GM10248 (cell line): ENCODE data around the gene ZDHHC14.

Source experiments
- CTCF ChIA-PET: fragments of 300-600 bp; sonication (Branson Sonifier 250); formaldehyde crosslinking; extraction: SDS; loops from one replicate; lab custom pipeline; 2021; ENCODE audit warnings: antibody characterized with exemption; lab: Yijun Ruan, JAX
- POLR2A ChIA-PET: fragments of 350-650 bp; sonication (Branson Sonifier 250); formaldehyde crosslinking; extraction: SDS; loops from one replicate; lab custom pipeline; 2020; ENCODE audit warnings: antibody characterized with exemption; lab: Yijun Ruan, JAX
- DNase-seq: peaks from one replicate; pipeline ENCODE4 v3.0.0; 2012; ENCODE audit errors: extremely low spot score
- TF ChIP-seq, protein P1 (sequence below): IDR thresholded peaks from 2 replicates; pipeline ENCODE4 v1.5.1; 2012; ENCODE audit warnings: mild to moderate bottlenecking, low read depth; ENCODE audit errors: extremely low read depth, missing control alignments, control extremely low read depth

Gene ZDHHC14

DNA sequence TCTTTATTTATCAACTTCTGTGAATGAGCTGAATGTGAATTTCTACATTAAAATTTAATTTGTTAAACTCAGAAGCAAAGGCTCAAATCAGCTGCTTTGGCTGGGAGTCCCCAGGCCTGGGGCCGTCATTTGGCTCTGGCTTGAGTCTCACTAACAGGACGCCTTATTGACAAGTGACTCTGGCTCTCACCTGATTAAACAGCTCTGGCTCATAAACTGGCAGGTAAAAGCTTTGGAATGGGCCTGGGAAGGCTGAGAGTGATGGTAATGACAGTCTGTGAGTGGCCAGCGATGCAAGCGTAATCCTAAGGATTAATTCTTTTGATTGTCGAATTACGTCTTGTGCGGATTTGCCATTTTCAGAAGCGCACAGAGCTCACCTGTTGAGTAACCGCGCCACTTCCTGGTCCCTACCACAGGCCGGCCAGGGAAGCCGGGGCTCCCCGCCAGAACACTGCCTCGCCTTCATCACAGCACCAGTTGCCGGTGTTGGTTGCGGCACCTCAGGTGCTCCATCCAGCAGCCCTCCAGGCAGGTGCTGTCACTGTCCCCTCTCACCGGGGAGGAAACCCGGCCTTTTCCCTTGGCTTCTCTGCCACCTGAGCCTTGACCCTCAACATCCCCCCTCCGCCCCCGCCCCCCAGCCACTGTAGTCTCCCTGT, 110.7 kb downstream of the ZDHHC14 start:
- TF ChIP-seq, protein P1, sequence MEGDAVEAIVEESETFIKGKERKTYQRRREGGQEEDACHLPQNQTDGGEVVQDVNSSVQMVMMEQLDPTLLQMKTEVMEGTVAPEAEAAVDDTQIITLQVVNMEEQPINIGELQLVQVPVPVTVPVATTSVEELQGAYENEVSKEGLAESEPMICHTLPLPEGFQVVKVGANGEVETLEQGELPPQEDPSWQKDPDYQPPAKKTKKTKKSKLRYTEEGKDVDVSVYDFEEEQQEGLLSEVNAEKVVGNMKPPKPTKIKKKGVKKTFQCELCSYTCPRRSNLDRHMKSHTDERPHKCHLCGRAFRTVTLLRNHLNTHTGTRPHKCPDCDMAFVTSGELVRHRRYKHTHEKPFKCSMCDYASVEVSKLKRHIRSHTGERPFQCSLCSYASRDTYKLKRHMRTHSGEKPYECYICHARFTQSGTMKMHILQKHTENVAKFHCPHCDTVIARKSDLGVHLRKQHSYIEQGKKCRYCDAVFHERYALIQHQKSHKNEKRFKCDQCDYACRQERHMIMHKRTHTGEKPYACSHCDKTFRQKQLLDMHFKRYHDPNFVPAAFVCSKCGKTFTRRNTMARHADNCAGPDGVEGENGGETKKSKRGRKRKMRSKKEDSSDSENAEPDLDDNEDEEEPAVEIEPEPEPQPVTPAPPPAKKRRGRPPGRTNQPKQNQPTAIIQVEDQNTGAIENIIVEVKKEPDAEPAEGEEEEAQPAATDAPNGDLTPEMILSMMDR: no peak
- CTCF ChIA-PET: interaction anchor here (1.8 kb wide), 1 partner anchor 9 kb away, joined by 4 read pairs; no protein-coding TSS in a partner anchor
- POLR2A ChIA-PET: no interaction called here
- no peak for DNase-seq

DNA sequence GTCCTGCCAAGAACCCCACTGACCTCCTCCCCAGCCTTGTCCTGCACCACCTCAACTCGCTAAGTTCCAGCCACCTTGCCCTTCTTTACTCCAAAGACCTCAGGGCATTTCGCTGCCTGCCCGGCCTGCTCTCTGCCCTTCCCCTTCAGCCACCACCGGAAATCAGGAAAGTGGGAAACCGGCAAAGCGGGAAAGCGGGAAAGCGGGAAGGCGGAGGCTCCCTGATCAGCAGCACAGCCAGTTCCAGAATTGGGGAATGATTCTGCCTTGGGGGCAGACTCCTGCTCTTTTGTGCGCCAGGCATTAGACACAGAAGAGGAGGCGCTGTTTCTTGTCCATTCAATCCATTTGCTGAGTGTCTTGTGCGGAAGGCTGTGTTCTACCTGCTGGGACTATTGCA, 111.3 kb downstream of the ZDHHC14 start:
- DNase-seq: no peak
- CTCF ChIA-PET: interaction anchor here (1.8 kb wide), 1 partner anchor 8 kb away, joined by 4 read pairs; no protein-coding TSS in a partner anchor
- TF ChIP-seq, protein P1: no peak
- POLR2A ChIA-PET: no interaction called here

DNA sequence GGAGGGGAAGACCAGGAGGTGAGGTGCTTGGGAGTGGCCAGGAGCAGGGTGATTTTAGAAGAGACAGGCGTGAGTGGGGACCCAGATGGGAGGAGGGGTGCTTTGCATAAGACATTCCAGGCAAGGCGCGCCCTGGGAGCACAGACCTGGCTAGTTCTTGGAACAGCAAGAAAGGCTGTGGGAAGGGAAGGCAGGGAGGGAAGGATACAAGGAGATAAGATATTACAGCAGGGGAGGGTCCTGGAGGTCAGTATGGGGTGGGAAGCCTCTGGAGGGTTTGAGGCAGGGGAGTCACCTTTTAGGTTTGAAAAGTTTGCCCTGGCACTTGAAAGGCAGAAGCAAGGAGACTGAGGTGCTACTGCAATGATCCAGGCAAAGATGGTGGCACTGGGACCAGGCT, 111.8 kb downstream of the ZDHHC14 start:
- POLR2A ChIA-PET: no interaction called here
- TF ChIP-seq, protein P1: no peak

DNA sequence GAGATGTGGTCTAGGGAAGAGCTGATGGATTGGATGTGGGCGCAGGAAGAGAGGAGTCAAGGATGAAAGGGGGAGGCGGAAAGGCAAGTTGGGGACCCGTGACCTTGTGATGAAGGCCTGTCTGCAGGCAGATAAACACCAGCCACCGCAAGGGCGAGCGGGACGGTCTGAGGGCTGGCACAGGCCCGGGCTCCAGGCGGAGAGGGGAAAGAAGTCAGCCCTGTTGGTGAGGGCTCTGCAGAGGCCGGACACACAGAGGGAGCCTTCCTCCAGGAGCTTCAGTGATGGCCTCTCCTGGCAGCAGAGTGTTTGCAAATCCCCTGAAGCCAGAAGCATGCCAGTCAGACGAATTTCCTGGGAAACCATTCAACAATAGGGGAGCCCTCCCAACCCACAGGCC, 112.2 kb downstream of the ZDHHC14 start:
- TF ChIP-seq, protein P1: no peak
- ChIA-PET CTCF (no interaction called here), POLR2A (no interaction called here)
- DNase-seq: no peak

More for the DNA sequence above, 111.8 kb downstream of the ZDHHC14 start:
- CTCF ChIA-PET: no interaction called here
- no peak for DNase-seq

DNA sequence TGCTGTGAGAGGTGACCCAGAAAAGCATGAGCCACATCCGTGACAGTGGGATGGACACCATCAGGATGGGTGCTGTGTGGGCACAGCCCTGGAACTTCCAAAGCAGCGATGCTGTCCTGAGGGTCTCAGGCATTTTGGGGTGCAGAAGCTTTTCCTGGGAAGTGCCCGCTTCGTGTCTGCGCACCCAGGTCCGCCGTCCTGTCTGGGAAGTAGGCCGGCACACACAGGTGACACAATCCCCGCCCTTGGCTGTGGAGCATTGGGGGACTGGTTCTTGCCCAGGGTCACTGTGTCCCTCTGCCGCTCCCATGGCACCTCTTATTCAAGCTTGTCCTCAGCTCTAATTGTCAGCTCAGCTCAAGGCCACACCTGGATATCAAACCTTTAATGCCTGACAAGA, 112.6 kb downstream of the ZDHHC14 start:
- no peak for DNase-seq
- POLR2A ChIA-PET: interaction anchor here (0.6 kb wide), 1 partner anchor 1800 kb away, joined by 4 read pairs; no protein-coding TSS in a partner anchor
- CTCF ChIA-PET: no interaction called here
- TF ChIP-seq, protein P1: no peak

DNA sequence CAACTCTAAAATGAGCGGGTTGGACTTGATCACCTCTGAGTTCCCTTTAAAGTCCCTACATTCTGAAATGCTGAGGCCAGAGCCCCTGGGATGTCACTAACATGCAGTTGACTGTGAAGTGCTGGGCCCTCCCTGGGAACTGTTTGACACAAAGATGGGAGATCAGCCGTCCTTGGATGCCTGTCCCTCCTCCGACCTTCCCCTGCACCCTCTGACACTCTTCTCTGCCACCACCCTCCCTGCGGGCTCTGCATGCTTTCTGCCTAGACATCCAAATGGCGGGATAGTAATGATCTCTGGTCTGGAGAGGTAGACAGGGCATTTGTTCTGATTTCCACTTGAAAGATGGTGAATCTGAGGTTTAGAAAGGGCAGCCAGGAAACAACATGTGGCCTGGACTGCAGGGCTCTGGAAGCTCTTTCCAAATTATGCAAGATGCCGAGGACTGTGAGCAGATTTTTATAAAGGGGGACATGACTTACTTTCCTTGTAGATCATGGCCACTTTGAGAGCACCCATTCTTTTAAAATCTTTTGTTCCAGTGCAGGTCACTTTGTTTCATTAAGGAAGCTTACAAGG, 113.2 kb downstream of the ZDHHC14 start:
- DNase-seq: no peak
- TF ChIP-seq, protein P1: no peak
- POLR2A ChIA-PET: interaction anchor here (0.6 kb wide), 1 partner anchor 1801 kb away, joined by 4 read pairs; no protein-coding TSS in a partner anchor
- CTCF ChIA-PET: interaction anchor here (1.2 kb wide), 1 partner anchor 46 kb away, joined by 3 read pairs; no protein-coding TSS in a partner anchor
